Naive B cell (primary cell): ENCODE data around the gene RABGAP1L. TPM values are rescaled to one million over a fixed set of nuclear protein-coding genes. Genes with fewer than 3 reads are reported as not detected.
"Not testable (repeated sequence)": the region's sequence is repeated elsewhere in the genome, so short reads cannot be mapped to it uniquely, and the experiment has no call there.

Experiments
- ATAC-seq, 2 donors: fragments of 150-1000 bp; cut with Tn5 transposase; 2 replicates each; pipeline ENCODE4 v1.10.0; 2021; ENCODE audit warnings: low read depth in 2 of 2, mild to moderate bottlenecking in 2 of 2, moderate library complexity in 2 of 2
- DNase-seq: peaks from one replicate; pipeline ENCODE4 v3.0.0; 2022
- H3K27ac Mint-ChIP-seq, 6 donors: one replicate each; pipeline ENCODE4 v1.8.0; 2020 to 2022; ENCODE audit warnings: mild to moderate bottlenecking in 6 of 6, mixed read lengths in 6 of 6, moderate library complexity in 5 of 6, inconsistent platforms in 2 of 6
- H3K27me3 Mint-ChIP-seq, 3 donors: one replicate each; pipeline ENCODE4 v1.8.0; 2021 to 2022; ENCODE audit warnings: mixed read lengths in 3 of 3, mild to moderate bottlenecking in 1 of 3
- H3K36me3 Mint-ChIP-seq, 2 donors: one replicate each; pipeline ENCODE4 v1.8.0; 2020 to 2022; ENCODE audit warnings: mixed read lengths in 2 of 2, inconsistent platforms in 1 of 2, mild to moderate bottlenecking in 1 of 2
- H3K4me1 Mint-ChIP-seq, 3 donors: one replicate each; pipeline ENCODE4 v1.8.0; 2020 to 2022; ENCODE audit warnings: mixed read lengths in 3 of 3, inconsistent platforms in 1 of 3, mild to moderate bottlenecking in 1 of 3, moderate library complexity in 1 of 3
- H3K4me3 Mint-ChIP-seq, 8 donors: one replicate each; pipeline ENCODE4 v1.8.0; 2020 to 2022; ENCODE audit warnings: mild to moderate bottlenecking in 8 of 8, mixed read lengths in 8 of 8, moderate library complexity in 8 of 8, inconsistent platforms in 2 of 8
- H3K9me3 Mint-ChIP-seq, 7 donors: one replicate each; pipeline ENCODE4 v1.8.0; 2020 to 2022; ENCODE audit warnings: mixed read lengths in 7 of 7, mild to moderate bottlenecking in 5 of 7, inconsistent platforms in 2 of 7, moderate library complexity in 1 of 7
- polyA plus RNA-seq, 6 donors: library from polyadenylated mRNA; unstranded; fragments of 300-500 nt; fragmentation: Illumina TruSeq; gene quantifications; one replicate each; pipeline ENCODE4 v1.2.3, GENCODE V29; 2021; ENCODE audit warnings: low read depth in 6 of 6

RABGAP1L gene
- polyA plus RNA-seq, 6 donors from 2014 or later, result 24.0 to 90.2 (median 79.0) TPM

DNA sequence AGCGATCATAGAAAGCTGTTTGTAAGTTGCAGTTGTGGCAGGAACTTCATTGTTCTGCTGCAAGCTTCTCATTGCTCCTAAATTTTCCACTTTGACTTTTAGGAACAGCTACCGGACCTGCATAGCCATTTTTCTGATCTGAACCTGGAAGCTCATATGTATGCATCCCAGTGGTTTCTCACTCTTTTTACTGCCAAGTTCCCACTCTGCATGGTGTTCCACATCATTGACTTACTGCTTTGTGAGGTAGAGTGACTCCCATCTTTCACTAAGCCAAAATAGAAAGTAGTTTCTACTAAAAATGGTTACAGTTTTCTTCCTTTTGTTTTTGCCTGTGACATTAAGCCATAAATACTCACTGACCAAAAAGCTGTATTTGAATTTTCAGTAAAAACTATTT is 542.7 kb downstream of the RABGAP1L start:
- no peak overlapping the region for H3K4me3 Mint-ChIP-seq
- H3K27ac Mint-ChIP-seq, result no peak overlapping the region

DNA sequence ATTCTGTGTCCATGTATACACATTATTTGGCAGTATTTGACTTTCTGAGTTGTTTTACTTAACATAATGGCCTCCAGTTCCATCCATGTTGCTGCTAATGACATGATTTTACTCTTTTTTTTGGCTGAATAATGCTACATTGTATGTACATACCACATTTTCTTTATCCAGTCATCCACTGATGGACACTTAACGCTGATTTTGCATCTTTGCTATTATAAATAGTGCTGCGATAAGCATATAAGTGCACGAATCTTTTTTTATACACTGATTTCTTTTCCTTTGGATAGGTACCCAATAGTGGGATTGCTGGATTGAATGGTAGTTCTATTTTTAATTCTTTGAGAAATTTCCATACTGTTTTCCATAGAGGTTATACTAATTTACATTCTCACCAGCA is 544.0 kb downstream of the RABGAP1L start:
- H3K27me3 Mint-ChIP-seq, result no peaks in the 10 kb centered on the region
- H3K27ac Mint-ChIP-seq, result peak overlapping the region in 2 of 6 donors; percentile 11 to 56
- H3K4me1 Mint-ChIP-seq, result peaks cover 0 to 14% (median 11%) of the 10 kb centered on the region in 3 donors
- peaks cover 14 to 20% of the 10 kb centered on the region in 2 donors for H3K36me3 Mint-ChIP-seq
- no peak overlapping the region for H3K4me3 Mint-ChIP-seq
- ATAC-seq, result no peak
- no peaks in the 10 kb centered on the region for H3K9me3 Mint-ChIP-seq
- no peak for DNase-seq

More for the DNA sequence above, 542.7 kb downstream of the RABGAP1L start:
- ATAC-seq (no peak), DNase-seq (no peak)
- Mint-ChIP-seq H3K27me3 (no peaks in the 10 kb centered on the region), H3K9me3 (no peaks in the 10 kb centered on the region), H3K4me1 (peaks cover under 1 to 14% (median 11%) of the 10 kb centered on the region in 3 donors), H3K36me3 (peaks cover 3 to 7% of the 10 kb centered on the region in 2 donors)

DNA sequence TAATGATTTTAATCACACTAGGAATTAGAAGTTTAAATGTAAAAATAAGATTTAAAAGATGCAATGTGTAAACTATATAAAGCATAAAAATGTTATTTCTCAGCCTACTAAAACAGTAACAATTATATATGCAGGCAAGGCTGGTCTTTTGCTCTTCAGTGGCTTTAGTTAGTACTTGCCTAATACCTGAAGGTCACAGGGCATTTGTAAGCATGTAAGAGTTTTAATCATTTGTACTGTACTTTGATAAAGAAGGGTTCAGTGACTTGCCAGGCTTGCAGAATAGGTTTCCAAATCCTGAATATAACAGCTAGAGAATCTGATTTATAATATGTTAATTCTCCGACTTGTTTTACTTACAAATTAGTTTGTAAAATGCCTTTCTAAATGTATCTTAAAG is 545.0 kb downstream of the RABGAP1L start:
- peaks cover 19 to 24% of the 10 kb centered on the region in 2 donors for H3K36me3 Mint-ChIP-seq
- no peak for DNase-seq
- peaks cover 0 to 3% (median 0%) of the 10 kb centered on the region in 7 donors for H3K9me3 Mint-ChIP-seq
- no peak for ATAC-seq
- H3K27ac Mint-ChIP-seq, result no peak overlapping the region
- no peak overlapping the region for H3K4me3 Mint-ChIP-seq
- peaks cover 0 to 14% (median 11%) of the 10 kb centered on the region in 3 donors for H3K4me1 Mint-ChIP-seq
- H3K27me3 Mint-ChIP-seq, result no peaks in the 10 kb centered on the region

DNA sequence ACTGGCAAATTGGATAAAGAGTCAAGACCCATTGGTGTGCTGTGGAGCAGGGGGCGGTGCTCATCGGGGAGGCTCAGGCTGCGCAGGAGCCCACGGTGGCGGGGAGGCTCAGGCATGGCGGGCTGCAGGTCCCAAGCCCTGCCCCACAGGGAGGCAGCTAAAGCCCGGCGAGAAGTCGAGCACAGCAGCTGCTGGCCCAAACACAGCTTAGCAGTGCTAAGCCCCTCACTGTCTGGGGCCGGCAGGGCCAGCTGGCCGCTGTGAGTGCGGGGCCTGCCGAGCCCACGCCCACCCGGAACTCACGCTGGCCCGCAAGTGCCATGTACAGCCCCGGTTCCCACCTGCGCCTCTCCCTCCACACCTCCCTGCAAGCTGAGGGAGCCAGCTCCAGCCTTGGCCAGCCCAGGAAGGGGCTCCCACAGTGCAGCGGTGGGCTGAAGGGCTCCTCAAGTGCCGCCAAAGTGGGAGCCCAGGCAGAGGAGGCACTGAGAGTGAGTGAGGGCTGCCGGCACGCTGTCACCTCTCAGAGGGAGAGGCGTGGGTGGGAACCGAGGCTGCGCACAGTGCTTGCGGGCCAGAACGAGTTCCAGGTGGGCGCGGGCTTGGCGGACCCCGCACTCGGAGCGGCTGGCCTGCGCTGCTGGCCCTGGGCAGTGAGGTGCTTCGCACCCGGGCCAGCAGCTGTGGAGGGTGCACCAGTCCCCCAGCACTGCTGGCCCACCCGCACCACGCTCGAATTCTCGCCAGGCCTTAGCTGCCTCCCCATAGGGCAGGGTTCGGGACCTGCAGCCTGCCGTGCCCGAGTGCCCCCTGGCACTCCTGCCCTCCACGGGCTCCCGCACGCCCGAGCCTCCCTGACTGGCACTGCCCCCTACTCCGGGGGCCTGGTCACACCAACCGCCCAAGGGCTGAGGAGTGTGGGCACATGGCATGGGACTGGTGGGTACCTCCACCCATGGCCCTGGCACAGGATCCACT is 551.8 kb downstream of the RABGAP1L start:
- peaks cover 0 to 15% (median 0%) of the 10 kb centered on the region in 3 donors for H3K4me1 Mint-ChIP-seq
- peaks cover 0 to 9% (median 6%) of the 10 kb centered on the region in 7 donors for H3K9me3 Mint-ChIP-seq
- H3K27me3 Mint-ChIP-seq, result no peaks in the 10 kb centered on the region
- peak overlapping the region in 1 of 8 donors; percentile 48 for H3K4me3 Mint-ChIP-seq
- H3K36me3 Mint-ChIP-seq, result peaks cover 38 to 49% of the 10 kb centered on the region in 2 donors
- no peak for ATAC-seq
- H3K27ac Mint-ChIP-seq, result no peak overlapping the region
- DNase-seq, result no peak

DNA sequence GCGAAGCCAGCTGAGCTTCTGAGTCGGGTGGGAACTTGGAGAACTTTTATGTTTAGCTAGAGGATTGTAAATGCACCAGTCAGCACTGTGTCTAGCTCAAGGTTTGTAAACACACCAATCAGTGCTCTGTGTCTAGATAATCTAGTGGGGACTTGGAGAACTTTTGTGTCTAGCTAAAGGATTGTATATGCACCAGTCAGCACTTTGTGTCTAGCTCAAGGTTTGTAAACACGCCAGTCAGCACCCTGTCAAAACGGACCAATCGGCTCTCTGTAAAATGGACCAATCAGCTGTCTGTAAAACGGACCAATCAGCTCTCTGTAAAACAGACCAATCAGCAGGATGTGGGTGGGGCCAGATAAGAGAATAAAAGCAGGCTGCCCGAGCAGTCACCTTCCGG is 552.5 kb downstream of the RABGAP1L start:
- H3K27ac Mint-ChIP-seq, H3K27me3 Mint-ChIP-seq, ATAC-seq, DNase-seq, H3K9me3 Mint-ChIP-seq: not testable (repeated sequence)
- Mint-ChIP-seq H3K4me1 (peaks cover 0 to 15% (median 0%) of the 10 kb centered on the region in 3 donors), H3K36me3 (peaks cover 37 to 43% of the 10 kb centered on the region in 2 donors), H3K4me3 (peak overlapping the region in 1 of 8 donors; percentile 48)

DNA sequence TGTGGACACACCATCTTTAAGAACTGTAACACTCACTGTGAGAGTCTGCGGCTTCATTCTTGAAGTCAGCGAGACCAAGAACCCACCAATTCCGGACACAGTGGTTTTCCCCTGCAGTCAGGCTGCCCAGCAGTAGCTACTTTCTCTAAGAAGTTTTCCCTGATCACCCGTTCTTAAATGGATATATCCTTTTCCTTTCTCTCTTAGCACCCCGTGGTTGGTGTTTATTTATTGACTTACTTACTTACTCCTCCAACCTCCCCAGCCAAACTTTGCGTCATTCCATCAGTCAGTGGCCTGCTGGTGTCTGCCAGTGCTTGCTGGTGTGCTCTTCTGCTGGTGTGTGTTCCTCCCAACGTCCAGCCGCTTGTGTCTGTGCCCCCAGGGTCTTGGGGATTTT is 553.2 kb downstream of the RABGAP1L start:
- ATAC-seq (no peak), DNase-seq (no peak)
- H3K27me3 Mint-ChIP-seq, result no peaks in the 10 kb centered on the region
- no peak overlapping the region for H3K4me3 Mint-ChIP-seq
- peaks cover 32 to 36% of the 10 kb centered on the region in 2 donors for H3K36me3 Mint-ChIP-seq
- H3K4me1 Mint-ChIP-seq, result peaks cover 0 to 15% (median 0%) of the 10 kb centered on the region in 3 donors
- H3K27ac Mint-ChIP-seq, result peak overlapping the region in 1 of 6 donors; percentile 85
- peaks cover 0 to 9% (median 6%) of the 10 kb centered on the region in 7 donors for H3K9me3 Mint-ChIP-seq

DNA sequence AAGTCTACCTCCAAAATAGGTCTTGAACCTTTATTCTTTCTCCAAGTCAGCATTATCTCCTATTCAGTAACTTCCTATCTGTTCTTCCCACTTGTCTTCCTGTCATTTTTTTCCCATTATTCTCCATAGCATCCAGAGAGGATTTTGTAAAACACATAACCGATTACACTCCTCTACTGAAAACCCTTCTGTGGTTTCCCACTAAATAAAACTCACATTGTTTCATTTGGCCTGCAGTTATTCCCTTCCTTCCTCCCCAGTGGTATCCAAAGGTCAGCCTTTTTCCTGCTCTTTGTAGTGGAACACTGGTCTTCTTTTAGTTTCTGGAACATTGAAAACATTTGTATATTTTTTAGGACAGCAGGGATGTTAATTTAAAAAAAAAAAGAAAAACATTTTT is 554.5 kb downstream of the RABGAP1L start:
- ATAC-seq, result no peak
- H3K4me3 Mint-ChIP-seq, result no peak overlapping the region
- no peaks in the 10 kb centered on the region for H3K27me3 Mint-ChIP-seq
- peaks cover 0 to 15% (median 0%) of the 10 kb centered on the region in 3 donors for H3K4me1 Mint-ChIP-seq
- H3K27ac Mint-ChIP-seq, result peak overlapping the region in 2 of 6 donors; percentile 24 to 86
- no peak for DNase-seq
- peaks cover 22 to 24% of the 10 kb centered on the region in 2 donors for H3K36me3 Mint-ChIP-seq
- H3K9me3 Mint-ChIP-seq, result peaks cover 0 to 9% (median 6%) of the 10 kb centered on the region in 7 donors

DNA sequence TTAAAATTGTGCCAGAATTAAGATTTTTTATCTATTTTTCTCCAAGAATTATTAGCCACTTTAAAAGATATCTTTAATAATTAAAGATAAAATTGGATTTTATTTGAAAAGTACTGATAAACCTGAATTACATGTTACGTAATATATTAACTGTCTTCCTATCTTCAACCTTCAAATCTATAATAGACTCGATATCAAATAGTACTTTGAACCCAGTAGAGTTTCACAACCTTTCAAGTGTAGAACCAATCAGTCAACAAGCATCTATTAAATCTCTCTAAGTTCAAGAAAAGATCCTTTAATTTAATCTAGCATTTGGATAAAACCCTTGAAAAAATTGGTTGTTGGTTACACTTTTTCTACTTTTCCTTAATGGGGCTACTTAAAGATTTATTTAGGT is 559.9 kb downstream of the RABGAP1L start:
- Mint-ChIP-seq H3K27me3 (no peaks in the 10 kb centered on the region), H3K36me3 (peaks cover 6% of the 10 kb centered on the region in 2 donors)
- ATAC-seq, result no peak

DNA sequence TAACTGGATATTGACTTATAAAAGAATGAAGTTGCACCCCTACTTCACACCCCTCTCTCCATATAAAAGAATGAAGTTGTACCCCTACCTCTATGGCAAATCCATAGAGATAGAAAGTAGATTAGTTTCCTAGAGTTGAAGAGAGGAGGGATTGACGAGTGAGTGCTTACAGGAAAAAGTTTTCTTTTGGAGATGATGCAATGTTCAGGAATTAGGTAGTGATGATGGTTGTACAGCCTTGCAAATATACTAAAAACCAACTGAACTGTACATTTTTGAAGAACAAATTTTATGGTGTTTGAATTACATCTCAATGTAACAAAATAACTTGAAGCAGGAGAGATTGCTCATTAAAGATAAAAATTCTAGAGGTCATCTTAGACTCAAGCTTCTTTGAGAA is 561.3 kb downstream of the RABGAP1L start:
- H3K27ac Mint-ChIP-seq, result no peak overlapping the region
- no peak for ATAC-seq
- H3K36me3 Mint-ChIP-seq, result peaks cover 5 to 6% of the 10 kb centered on the region in 2 donors

More for the DNA sequence above, 559.9 kb downstream of the RABGAP1L start:
- Mint-ChIP-seq H3K27ac (no peak overlapping the region), H3K9me3 (peaks cover 0 to 3% (median 0%) of the 10 kb centered on the region in 7 donors), H3K4me1 (peaks cover 0 to 4% (median under 1%) of the 10 kb centered on the region in 3 donors), H3K4me3 (no peak overlapping the region)
- DNase-seq, result no peak

DNA sequence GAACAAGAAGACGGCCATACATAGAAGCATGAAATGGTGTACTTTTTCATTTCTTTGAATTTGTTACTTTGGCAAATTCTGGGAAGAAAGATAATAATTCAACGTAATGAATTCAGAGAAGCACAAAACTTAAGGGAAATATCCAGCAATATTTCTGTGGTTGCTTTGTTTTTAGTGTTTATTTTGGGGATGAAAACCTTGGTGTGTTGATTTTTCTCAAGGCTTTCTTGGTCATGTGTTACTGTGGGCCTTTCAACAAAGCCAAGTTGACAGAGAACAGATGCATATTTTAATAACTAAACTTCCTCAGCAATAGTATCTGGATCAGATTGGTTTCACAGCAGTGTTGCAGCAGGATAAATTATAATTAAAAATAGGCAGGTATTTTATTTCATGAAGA is 561.9 kb downstream of the RABGAP1L start:
- H3K27me3 Mint-ChIP-seq, result no peaks in the 10 kb centered on the region
- no peak for ATAC-seq
- H3K36me3 Mint-ChIP-seq, result peaks cover 5 to 6% of the 10 kb centered on the region in 2 donors
- no peak overlapping the region for H3K4me3 Mint-ChIP-seq
- H3K27ac Mint-ChIP-seq, result no peak overlapping the region
- H3K9me3 Mint-ChIP-seq, result peaks cover 0 to 3% (median 0%) of the 10 kb centered on the region in 7 donors
- peaks cover 3 to 9% (median 4%) of the 10 kb centered on the region in 3 donors for H3K4me1 Mint-ChIP-seq
- no peak for DNase-seq

More for the DNA sequence above, 561.3 kb downstream of the RABGAP1L start:
- no peak overlapping the region for H3K4me3 Mint-ChIP-seq
- H3K4me1 Mint-ChIP-seq, result peaks cover 0 to 5% (median 4%) of the 10 kb centered on the region in 3 donors
- peaks cover 0 to 3% (median 0%) of the 10 kb centered on the region in 7 donors for H3K9me3 Mint-ChIP-seq
- DNase-seq, result no peak
- no peaks in the 10 kb centered on the region for H3K27me3 Mint-ChIP-seq

DNA sequence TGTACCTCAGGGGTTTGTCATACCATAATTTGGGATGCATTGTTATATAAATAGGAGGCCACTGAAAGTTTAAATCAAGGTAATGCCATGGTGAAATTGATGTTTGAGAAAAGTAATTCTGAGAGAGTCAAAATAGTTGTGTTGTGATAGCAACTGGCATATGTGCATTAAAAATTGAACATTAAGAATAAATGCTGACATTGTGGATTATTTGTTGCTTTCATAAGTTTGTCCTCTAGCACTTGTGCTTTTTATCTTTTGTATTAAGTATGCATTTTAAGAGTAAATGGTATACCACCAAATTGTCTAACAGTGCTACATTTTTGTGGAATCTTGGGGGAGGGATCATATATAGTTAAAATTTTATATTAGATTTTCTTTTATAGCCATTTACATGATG is 564.5 kb downstream of the RABGAP1L start:
- no peak for ATAC-seq
- no peak overlapping the region for H3K4me3 Mint-ChIP-seq
- no peak for DNase-seq
- H3K27ac Mint-ChIP-seq, result no peak overlapping the region
- no peaks in the 10 kb centered on the region for H3K27me3 Mint-ChIP-seq
- H3K36me3 Mint-ChIP-seq, result peaks cover 5 to 6% of the 10 kb centered on the region in 2 donors
- peaks cover 4 to 10% (median 5%) of the 10 kb centered on the region in 3 donors for H3K4me1 Mint-ChIP-seq
- peaks cover 0 to 3% (median 0%) of the 10 kb centered on the region in 7 donors for H3K9me3 Mint-ChIP-seq

DNA sequence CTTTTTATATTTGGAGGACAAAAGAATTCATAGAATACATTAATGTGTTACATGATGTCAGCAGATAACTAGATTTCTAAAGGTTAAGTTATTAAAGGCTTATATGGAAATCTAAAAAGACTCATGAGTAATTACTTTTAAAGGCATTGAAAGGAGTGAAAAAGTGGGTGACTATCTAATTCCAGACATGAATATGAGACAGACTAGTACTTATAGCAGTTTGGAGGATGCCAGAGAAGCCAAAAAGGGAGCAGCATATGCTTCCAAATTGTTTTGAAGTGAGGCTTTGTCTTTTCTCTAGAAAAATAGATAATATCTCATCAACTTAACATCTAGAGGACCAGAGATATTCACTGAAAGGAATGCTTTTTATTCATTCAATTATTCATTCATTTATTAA is 564.9 kb downstream of the RABGAP1L start:
- no peak overlapping the region for H3K4me3 Mint-ChIP-seq
- H3K27me3 Mint-ChIP-seq, result no peaks in the 10 kb centered on the region
- H3K27ac Mint-ChIP-seq, result no peak overlapping the region
- H3K9me3 Mint-ChIP-seq, result peaks cover 0 to 3% (median 0%) of the 10 kb centered on the region in 7 donors
- H3K4me1 Mint-ChIP-seq, result peaks cover 2 to 10% (median 5%) of the 10 kb centered on the region in 3 donors
- ATAC-seq, result no peak
- DNase-seq, result no peak
- peaks cover 3 to 4% of the 10 kb centered on the region in 2 donors for H3K36me3 Mint-ChIP-seq

DNA sequence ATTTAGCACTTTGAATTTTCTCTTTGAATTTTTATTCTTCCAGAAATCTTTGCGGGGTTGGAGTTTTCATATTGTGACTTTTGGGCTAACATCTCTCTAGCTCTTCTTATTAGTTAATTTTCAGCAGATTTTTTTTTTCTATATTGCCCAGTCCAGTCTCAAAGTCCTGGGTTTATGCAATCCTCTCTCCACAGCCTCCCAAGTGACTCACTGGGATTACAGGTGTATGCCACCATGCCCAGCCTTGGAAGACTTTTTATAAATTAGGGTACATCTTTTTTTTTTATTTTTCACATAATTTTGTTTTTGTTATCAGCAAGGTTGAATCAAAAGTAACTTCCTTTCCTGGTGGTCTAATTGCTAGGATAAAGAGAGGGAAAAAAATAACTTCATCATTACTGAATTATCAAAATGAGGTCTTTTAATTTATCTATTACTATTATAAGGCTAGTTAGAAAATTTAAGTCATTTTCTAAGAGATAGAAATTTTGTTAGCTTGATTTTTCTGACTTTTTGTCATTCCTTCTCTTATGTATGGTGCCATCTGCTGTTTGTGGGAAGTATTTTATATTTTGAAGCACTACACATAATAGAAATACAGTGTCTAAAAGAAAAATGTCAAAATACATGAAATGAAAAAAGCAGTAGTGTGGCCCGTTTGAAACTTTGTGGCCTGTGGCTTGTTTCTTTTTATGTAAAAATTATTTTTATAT is 567.0 kb downstream of the RABGAP1L start:
- Mint-ChIP-seq H3K9me3 (no peaks in the 10 kb centered on the region), H3K36me3 (no peaks in the 10 kb centered on the region), H3K4me1 (peaks cover 0 to 10% (median 5%) of the 10 kb centered on the region in 3 donors), H3K4me3 (peak overlapping the region in 1 of 8 donors; percentile 14), H3K27me3 (no peaks in the 10 kb centered on the region), H3K27ac (no peak overlapping the region)
- DNase-seq (no peak), ATAC-seq (no peak)
